Subcutaneous adipose tissue (tissue), 4 donors: ENCODE measurements around the gene IGFALS. TPM values are rescaled to one million over a fixed set of nuclear protein-coding genes. Genes with fewer than 3 reads are reported as not detected.

Experiments used
- total RNA-seq, 4 donors: library from RNA; depleted of rRNA; stranded (reverse); fragments of >200 nt; gene quantifications; one replicate each; pipeline ENCODE4 v1.1.0, GENCODE V29; 2016
- TF ChIP-seq, protein P1 (sequence below): fragments of 450-650 bp; IDR thresholded peaks from one replicate; pipeline ENCODE4 v1.5.1; 2016; ENCODE audit warnings: low read depth, mild to moderate bottlenecking, control low read depth, antibody characterized with exemption, moderate library complexity

Gene IGFALS
- total RNA-seq, 4 donors from 2014 or later, result 0.66 TPM; not detected in 3

DNA sequence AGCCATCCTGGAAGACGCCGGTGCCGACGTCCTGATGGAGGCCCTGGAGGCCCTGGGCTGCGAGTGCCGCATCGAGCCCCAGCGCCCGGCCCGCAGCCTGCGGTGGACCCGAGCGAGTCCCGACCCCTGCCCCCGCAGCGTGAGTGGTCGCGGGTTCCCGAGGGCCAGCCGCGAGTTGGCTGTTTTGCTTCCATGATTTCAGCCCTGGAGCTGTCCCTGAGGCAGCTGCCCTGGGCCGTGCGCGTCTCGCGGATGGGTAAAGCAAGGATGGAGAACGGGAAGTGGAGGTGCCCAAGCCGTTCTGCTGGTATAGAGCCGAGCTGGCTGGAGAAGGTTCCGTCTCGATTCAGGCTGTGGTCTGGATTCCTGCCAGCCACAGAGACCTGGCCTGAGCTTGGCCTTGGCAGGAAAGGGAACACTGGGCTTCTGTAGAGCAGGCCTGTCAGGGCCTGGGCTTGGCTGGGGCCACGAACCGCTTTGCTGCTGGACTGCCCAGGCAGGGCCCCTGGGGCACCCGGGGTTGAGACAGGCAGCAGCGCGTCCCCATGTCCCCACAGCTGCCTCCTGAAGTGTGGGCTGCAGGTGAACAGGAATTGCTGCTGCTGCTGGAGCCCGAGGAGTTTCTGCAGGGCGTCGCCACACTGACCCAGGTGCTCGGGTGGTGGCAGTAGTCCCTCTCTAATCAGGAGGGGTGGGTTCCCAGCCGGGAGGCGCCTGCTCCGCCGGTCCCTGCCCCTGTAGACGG lies 19.6 kb downstream of the IGFALS start:
- TF ChIP-seq, protein P1, sequence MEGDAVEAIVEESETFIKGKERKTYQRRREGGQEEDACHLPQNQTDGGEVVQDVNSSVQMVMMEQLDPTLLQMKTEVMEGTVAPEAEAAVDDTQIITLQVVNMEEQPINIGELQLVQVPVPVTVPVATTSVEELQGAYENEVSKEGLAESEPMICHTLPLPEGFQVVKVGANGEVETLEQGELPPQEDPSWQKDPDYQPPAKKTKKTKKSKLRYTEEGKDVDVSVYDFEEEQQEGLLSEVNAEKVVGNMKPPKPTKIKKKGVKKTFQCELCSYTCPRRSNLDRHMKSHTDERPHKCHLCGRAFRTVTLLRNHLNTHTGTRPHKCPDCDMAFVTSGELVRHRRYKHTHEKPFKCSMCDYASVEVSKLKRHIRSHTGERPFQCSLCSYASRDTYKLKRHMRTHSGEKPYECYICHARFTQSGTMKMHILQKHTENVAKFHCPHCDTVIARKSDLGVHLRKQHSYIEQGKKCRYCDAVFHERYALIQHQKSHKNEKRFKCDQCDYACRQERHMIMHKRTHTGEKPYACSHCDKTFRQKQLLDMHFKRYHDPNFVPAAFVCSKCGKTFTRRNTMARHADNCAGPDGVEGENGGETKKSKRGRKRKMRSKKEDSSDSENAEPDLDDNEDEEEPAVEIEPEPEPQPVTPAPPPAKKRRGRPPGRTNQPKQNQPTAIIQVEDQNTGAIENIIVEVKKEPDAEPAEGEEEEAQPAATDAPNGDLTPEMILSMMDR, result no peak

DNA sequence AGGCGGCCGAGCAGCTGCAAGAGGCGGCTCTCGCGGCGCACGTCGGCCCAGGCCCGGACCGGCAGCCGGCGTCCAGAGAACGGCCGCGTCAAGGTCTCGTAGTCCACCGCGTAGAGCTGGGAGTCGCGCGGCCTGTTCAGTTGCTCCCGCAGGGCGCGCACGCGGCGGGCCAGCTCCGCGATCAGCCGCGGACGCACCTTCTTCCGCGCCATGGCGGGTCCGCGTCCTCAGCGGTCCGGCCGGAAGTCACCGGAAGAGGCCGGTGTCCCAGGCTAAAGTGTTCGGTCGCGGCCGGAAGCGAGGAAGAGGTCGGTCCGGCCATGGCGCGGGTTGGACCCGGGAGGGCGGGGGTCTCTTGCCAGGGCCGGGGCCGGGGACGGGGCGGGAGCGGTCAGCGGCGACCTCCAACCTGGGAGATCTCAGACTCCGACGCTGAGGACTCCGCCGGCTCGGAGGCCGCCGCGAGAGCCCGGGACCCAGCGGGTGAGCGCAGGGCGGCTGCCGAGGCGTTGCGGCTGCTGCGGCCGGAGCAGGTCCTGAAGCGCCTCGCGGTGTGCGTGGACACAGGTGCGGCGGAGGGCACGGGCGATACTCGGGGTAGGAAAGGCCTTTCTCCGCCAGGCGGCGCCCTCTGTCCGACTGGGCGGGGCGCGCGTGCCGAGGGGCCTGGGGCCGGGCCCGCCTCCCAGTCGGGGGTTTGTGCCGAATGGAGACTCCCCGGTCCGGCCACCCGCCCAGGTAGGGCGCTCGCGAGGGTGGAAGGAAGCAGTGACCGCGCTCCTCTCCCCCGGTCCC lies 20.4 kb downstream of the IGFALS start, which contains the start of gene MRPS34:
Gene MRPS34, minus strand, starts transcription at position 227 of the 795 bp plus-strand sequence. Its CDS starts 15 bp downstream, at position 212.
- TF ChIP-seq, protein P1, result no peak

DNA sequence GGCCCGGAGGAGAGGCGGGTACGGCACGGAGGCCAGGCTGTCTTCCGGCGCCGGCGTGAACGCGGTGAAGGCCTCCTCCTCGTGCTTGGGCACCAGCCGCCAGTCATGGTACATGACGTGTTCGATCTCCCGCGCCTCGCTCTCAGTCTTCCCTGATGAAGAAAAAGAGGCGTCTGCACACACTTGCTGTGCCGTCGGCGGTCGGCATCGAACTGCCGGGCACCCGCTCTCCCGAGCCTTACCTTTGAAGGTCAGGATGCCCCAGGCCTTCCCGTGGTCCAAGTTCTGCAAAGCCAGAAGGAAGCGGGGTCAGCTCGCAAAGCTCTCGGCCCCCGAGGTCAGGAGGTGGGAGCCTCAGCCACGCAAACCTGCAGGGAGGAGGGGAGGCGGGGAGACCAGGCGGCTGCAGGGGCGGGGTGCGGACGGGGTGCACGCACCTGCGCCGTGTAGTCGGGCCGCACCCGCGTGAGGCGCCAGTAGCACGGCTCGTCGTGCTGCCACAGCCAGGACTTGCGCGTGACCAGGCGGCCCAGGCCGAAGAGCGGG lies 21.1 kb downstream of the IGFALS start, which contains the start of gene EME2:
Gene EME2, plus strand, starts transcription at position 449 of the 546 bp plus-strand sequence. CDS start 418 bp downstream, outside the sequence.
- TF ChIP-seq, protein P1, result no peak

DNA sequence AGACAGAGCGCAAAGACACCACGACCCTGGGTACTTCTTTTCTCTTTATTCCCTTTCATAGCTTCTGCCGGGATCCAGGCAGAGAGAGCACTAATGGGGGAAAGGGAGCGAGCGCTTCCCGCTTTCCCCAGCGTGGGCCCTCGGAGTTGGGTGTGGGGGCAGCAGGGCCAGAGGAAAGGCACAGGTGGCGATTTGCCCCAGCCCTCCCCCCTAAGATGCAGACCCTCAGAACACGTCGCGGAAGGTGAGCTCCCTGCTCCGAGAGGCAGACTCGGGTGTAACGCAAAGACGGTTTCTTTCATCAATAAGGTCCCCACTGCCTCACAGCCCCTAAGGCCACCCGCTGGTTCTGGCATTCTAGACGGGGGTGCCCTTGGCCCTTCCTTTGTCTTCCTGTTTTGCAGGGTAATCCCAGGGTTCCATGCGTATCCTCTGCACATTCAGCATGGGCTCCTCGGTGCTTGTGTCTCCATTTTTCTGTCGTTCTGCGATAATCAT lies 21.6 kb downstream of the IGFALS start:
- TF ChIP-seq, protein P1, result no peak

GRCh38 chr16:1771188-1771863 lies 22.2 kb downstream of the IGFALS start, which contains the start of gene NME3:
TSS of gene NME3 (minus strand) at chr16:1771543. CDS start at chr16:1771534, 9 bp downstream.
- TF ChIP-seq, protein P1, result no peak

DNA sequence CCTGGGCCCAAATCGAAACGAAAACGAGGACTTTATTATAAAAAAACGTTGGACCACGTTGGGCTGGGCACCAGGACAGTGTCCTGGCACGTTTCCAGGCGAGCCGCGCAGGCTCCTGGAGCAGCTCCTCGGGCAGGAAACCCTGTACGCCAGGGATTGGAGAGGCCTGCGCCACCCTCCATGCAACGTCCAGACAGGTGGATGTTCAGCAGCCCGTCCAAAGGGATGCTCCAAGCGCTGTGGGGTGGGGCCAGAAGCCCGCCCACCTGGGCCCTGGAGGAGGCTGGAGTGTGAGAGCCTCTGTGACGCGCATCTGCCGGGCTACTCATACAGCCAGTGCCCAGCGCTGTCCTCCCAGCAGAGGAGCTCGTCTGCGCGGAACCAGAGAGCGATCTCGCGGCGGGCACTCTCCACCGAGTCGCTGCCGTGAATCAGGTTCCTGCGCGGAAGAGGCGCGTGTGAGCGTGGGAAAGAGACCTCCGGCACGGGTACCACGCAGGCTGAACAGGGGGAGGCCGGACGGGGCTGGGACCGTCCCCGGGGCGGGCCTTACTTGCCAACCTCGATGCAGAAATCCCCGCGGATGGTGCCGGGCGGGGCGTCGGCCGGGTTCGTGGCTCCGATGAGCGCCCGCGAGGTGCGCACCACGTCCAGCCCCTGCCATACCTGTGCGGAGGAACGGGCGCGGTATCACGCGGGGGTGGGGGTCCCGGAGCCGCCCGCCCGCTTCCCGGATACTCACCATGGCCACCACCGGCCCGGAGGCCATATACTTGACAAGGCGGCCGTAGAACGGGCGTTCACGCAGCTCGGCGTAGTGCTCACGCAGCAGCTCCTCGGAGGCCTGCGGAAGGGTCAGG lies 22.9 kb downstream of the IGFALS start:
- TF ChIP-seq, protein P1, result no peak
